VCaP (cell line): ENCODE data around the gene HTR4.

Source experiments
- H3K27ac ChIP-seq: fragments of 450-650 bp; 2 replicates; pipeline ENCODE4 v1.5.1; 2017
- CTCF ChIP-seq: fragments of 450-650 bp; conservative IDR thresholded peaks from 2 replicates; pipeline ENCODE4 v1.5.1; 2017; ENCODE audit warnings: mild to moderate bottlenecking, moderate library complexity

Gene HTR4

GRCh38 chr5:148625250-148625649, 29.1 kb downstream of the HTR4 start:
- TF ChIP-seq CTCF = no peak
- H3K27ac ChIP-seq = no peak overlapping the region

- TF ChIP-seq CTCF = no peak
- no peak overlapping the region for H3K27ac ChIP-seq
Observed at GRCh38 chr5:148623741-148624140, 30.6 kb downstream of the HTR4 start.

GRCh38 chr5:148623101-148623500, 31.2 kb downstream of the HTR4 start:
- no peak overlapping the region for H3K27ac ChIP-seq
- TF ChIP-seq CTCF = no peak

- TF ChIP-seq CTCF = no peak
Observed at GRCh38 chr5:148620696-148621095, 33.6 kb downstream of the HTR4 start.

GRCh38 chr5:148620091-148620490, 34.2 kb downstream of the HTR4 start:
- no peak for TF ChIP-seq CTCF
- no peak overlapping the region for H3K27ac ChIP-seq

More at GRCh38 chr5:148620696-148621095, 33.6 kb downstream of the HTR4 start:
- no peak overlapping the region for H3K27ac ChIP-seq

- H3K27ac ChIP-seq = no peak overlapping the region
- TF ChIP-seq CTCF = no peak
Observed at GRCh38 chr5:148619484-148619883, 34.8 kb downstream of the HTR4 start.

- no peak for TF ChIP-seq CTCF
- no peak overlapping the region for H3K27ac ChIP-seq
Observed at GRCh38 chr5:148615644-148616275, 38.6 kb downstream of the HTR4 start.
